Stomach (tissue), 9 donors: Measurements from ENCODE around the gene NCMAP. TPM values are rescaled to one million over a fixed set of nuclear protein-coding genes. Genes with fewer than 3 reads are reported as not detected.
A peak's percentile ranks its signal among the peaks of the same experiment; 100 is the strongest.

Experiments
- DNase-seq, 2 donors: peaks; one replicate each; pipeline versions ENCODE4 v3.0.0 to v3.0.0-alpha.2; 2013 to 2019
- H3K27ac ChIP-seq, 5 donors: fragments of 200-600 bp in 4 of 5; sonication (generic) in 4 of 5; one replicate each; pipeline ENCODE4 v1.5.1; 2013 to 2019; ENCODE audit warnings: mild to moderate bottlenecking in 1 of 5, moderate library complexity in 1 of 5
- H3K27me3 ChIP-seq, 3 donors: fragments of 200-600 bp; sonication (generic); one replicate each; pipeline ENCODE4 v1.5.1; 2017 to 2019; ENCODE audit warnings: mixed run types in 1 of 3
- H3K36me3 ChIP-seq, 4 donors: fragments of 200-600 bp; sonication (generic); 1 replicate in 3 of 4; 2 replicates in 1 of 4; pipeline ENCODE4 v1.5.1; 2016 to 2019
- H3K4me1 ChIP-seq, 4 donors: fragments of 200-600 bp; sonication (generic); one replicate each; pipeline ENCODE4 v1.5.1; 2016 to 2019
- H3K4me3 ChIP-seq, 4 donors: fragments of 200-600 bp; sonication (generic) in 3 of 4; one replicate each; pipeline ENCODE4 v1.5.1; 2016 to 2019; ENCODE audit warnings: mild to moderate bottlenecking in 1 of 4
- H3K9me3 ChIP-seq, 4 donors: fragments of 200-600 bp; sonication (generic); one replicate each; pipeline ENCODE4 v1.5.1; 2016 to 2019
- EP300 ChIP-seq: sonication (generic); formaldehyde crosslinking; IDR thresholded peaks from one replicate; pipeline ENCODE4 v1.6.1; 2017; ENCODE audit warnings: antibody characterized with exemption
- POLR2A ChIP-seq, 4 donors: fragments of 450-650 bp; IDR thresholded peaks; one replicate each; pipeline ENCODE4 v1.6.1; 2016; ENCODE audit warnings: antibody characterized with exemption in 4 of 4, control low read depth in 2 of 4, mild to moderate bottlenecking in 1 of 4, moderate library complexity in 1 of 4
- POLR2AphosphoS5 ChIP-seq, 3 donors: sonication (generic); formaldehyde crosslinking; IDR thresholded peaks; one replicate each; pipeline ENCODE4 v1.6.1; 2016; ENCODE audit warnings: antibody characterized with exemption in 3 of 3
- WGBS, 5 donors: extraction: QIAGEN DNeasy Blood & Tissue Kit in 3 of 5; methylation state at CpG; one replicate each; pipeline versions ENCODE4 v1.1.5 to v1.1.7; 2013 to 2018; 5-methylcytosine and 5-hydroxymethylcytosine counted together
- intact Hi-C: fragments of 100-400 bp; cut with DNase I; formaldehyde crosslinking; loops from one replicate; pipeline ENCODE4 v1.15.1; 2023; ENCODE audit warnings: low total_unique reads
- polyA plus RNA-seq, 3 donors: library from polyadenylated mRNA; stranded (reverse); fragments of 200-250 nt; gene quantifications; one replicate each; pipeline ENCODE4 v1.2.3, GENCODE V29; 2013
- total RNA-seq, 5 donors: library from RNA; depleted of rRNA; stranded (reverse); fragments of >200 nt; gene quantifications; one replicate each; pipeline versions ENCODE4 v1.1.0 to v1.2.3, GENCODE V29; 2014 to 2016
- TF ChIP-seq, protein P1 (sequence below), 7 experiments: fragments of 450-650 bp in 4 of 7; fragments of 200-600 bp in 3 of 7; sonication (generic) in 3 of 7; IDR thresholded peaks; one replicate each; pipeline ENCODE4 v1.5.1; 2016 to 2019; ENCODE audit warnings: antibody characterized with exemption in 7 of 7, control low read depth in 2 of 7, mild to moderate bottlenecking in 1 of 7
- donor health status: healthy with polysubstance abuse.
- donor health status: Bipolar disorder and iron deficiency.
- donor health status: healthy.

NCMAP gene
- total and polyA plus RNA-seq, 8 donors, result 0.29 to 9.3 (median 4.1) TPM

DNA sequence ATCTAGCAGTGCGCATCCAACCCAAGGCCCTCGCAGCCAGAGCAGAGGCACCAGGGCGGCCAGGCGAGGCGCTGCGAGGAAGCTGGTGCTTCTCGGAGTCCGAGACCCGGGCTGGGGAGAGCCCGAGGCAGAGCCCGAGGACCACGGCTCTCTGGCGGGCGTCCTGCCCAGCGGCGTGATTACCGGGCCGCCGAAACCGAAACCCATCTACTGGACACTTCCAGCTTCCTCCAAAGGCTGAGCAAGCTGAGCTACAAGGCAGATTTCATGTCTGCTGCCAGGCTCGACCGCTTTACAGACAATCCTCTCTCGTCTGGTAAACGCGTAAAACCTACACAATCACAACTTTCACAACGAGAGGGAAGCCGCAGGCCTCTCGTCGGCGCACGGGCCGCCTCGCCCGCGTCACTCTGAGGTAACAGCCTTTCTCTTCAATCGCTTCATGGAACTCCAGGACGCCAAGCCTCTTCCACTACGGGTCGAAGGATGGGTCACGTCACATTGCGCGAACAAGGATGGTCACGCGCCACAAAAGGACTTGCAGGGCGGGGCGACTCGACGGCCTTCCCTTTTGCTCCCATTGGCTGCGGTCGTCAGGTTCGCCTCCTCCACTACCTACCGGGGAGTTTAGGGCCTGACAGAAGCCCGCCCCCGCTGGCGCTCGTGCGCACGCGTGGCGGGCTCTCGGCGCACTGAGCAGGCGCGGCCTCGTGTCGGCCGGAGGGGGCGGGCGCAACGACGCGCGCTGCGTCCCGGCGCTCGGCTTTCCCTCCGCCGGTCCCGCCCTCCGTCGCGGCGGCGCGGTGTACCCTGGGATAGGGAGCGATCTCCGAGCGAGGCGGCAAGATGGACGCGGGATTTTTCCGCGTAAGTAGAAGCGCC lies 86.8 kb downstream of the NCMAP start, which contains the start of gene SRRM1:
Gene SRRM1, plus strand, starts transcription at position 822 of the 882 bp plus-strand sequence. Its CDS starts 25 bp downstream, at position 847.
- peak; percentile 99 to 100 for DNase-seq
- WGBS, 5 donors, result 0 to 1% (median 0%) methylated on average over 32 to 95 of the region's 95 CpGs
- H3K4me3 ChIP-seq, result peak within 1 kb of the TSS; percentile 66 to 100 (median 95)
- no peaks in the 10 kb centered on the region for H3K27me3 ChIP-seq
- H3K9me3 ChIP-seq, result no peaks in the 10 kb centered on the region
- intact Hi-C loops, result no loop called here
- H3K4me1 ChIP-seq, result peaks cover 29 to 57% (median 44%) of the 10 kb centered on the region in 4 donors
- peaks cover 19 to 25% (median 22%) of the 10 kb centered on the region in 4 donors for H3K36me3 ChIP-seq
- peak within 1 kb of the TSS; percentile 97 to 100 (median 98) for H3K27ac ChIP-seq
- TF ChIP-seq POLR2A (IDR thresholded peaks at IDR 0.05) (peak in 2 of 4 donors; percentile 99), POLR2AphosphoS5 (IDR thresholded peaks at IDR 0.05) (peak; percentile 100), EP300 (no peak)
- TF ChIP-seq, protein P1, sequence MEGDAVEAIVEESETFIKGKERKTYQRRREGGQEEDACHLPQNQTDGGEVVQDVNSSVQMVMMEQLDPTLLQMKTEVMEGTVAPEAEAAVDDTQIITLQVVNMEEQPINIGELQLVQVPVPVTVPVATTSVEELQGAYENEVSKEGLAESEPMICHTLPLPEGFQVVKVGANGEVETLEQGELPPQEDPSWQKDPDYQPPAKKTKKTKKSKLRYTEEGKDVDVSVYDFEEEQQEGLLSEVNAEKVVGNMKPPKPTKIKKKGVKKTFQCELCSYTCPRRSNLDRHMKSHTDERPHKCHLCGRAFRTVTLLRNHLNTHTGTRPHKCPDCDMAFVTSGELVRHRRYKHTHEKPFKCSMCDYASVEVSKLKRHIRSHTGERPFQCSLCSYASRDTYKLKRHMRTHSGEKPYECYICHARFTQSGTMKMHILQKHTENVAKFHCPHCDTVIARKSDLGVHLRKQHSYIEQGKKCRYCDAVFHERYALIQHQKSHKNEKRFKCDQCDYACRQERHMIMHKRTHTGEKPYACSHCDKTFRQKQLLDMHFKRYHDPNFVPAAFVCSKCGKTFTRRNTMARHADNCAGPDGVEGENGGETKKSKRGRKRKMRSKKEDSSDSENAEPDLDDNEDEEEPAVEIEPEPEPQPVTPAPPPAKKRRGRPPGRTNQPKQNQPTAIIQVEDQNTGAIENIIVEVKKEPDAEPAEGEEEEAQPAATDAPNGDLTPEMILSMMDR (IDR thresholded peaks at IDR 0.05), result peak in 1 of 7 experiments; percentile 34

DNA sequence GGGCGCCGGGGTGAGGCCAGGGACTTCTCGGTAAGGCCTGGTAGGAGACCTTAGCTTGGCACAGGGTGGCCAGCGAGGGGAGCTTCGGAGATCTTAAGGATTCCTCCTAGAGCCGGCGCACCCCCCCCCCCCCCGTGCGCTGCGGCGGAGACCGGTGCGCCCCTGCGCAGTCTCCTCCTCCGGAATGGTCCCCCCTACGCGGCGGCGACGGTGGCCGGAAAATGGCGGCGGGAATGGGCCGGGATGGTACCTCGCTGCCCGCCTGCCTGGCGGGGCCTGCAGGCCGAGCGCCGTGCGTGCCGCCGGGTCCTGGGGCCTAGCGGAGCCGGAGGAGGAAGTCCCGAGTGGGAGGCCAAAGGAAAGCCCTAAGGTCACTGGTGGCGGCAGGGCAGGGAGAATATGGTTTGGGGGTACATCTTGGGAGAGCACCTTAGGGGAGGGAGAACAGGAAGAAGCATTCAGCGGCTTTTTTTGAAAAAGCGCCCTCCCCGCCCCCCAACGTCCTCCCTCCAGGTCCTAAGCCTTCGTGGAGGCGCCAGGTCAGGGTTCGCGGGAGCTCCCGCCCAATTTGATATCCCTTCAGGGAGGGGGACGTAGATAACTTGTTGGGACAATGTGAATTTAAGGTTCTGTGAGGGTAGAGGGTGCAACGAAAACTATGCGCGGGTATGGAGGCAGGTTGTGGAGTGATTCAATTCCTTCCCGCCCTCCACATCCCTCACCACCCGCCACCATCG lies 87.6 kb downstream of the NCMAP start:
- H3K27ac ChIP-seq, result peak overlapping the region; percentile 94 to 100 (median 97)
- peaks cover 27 to 33% (median 30%) of the 10 kb centered on the region in 4 donors for H3K36me3 ChIP-seq
- TF ChIP-seq EP300, result no peak
- no peak for TF ChIP-seq POLR2AphosphoS5 (IDR thresholded peaks at IDR 0.05)
- TF ChIP-seq, protein P1 (IDR thresholded peaks at IDR 0.05), result no peak
- no peak for TF ChIP-seq POLR2A (IDR thresholded peaks at IDR 0.05)
- WGBS, 5 donors, result 0 to 1% (median 0%) methylated on average over 13 to 50 of the region's 53 CpGs
- peaks cover 29 to 57% (median 44%) of the 10 kb centered on the region in 4 donors for H3K4me1 ChIP-seq
- peak; percentile 39 to 48 for DNase-seq
- intact Hi-C loops, result no loop called here
- peak overlapping the region; percentile 66 to 100 (median 95) for H3K4me3 ChIP-seq
- no peaks in the 10 kb centered on the region for H3K27me3 ChIP-seq
- no peaks in the 10 kb centered on the region for H3K9me3 ChIP-seq

DNA sequence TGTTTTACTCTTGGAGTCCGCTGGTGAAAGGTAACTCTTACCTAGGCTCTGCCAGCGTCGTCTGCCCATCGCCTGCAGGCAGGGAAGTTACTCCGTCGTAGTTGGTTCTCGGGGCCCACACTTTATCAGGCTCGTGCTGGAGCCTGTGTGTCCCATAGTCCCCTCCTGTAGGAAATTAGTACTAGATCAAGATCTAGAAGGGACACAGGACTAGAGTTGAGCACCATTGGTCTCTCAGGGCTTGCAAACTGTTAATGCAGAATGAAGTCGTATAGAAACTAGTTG lies 88.2 kb downstream of the NCMAP start:
- peak overlapping the region; percentile 66 to 100 (median 95) for H3K4me3 ChIP-seq
- no peaks in the 10 kb centered on the region for H3K27me3 ChIP-seq
- WGBS, 5 donors, result 0 to 1% (median 0%) methylated on average over 9 of the region's 9 CpGs
- intact Hi-C loops, result no loop called here
- no peaks in the 10 kb centered on the region for H3K9me3 ChIP-seq
- no peak for TF ChIP-seq EP300
- no peak for TF ChIP-seq POLR2AphosphoS5 (IDR thresholded peaks at IDR 0.05)
- TF ChIP-seq, protein P1 (IDR thresholded peaks at IDR 0.05), result no peak
- no peak for TF ChIP-seq POLR2A (IDR thresholded peaks at IDR 0.05)
- H3K36me3 ChIP-seq, result peaks cover 32 to 38% (median 35%) of the 10 kb centered on the region in 4 donors
- peaks cover 29 to 57% (median 44%) of the 10 kb centered on the region in 4 donors for H3K4me1 ChIP-seq
- H3K27ac ChIP-seq, result peak overlapping the region; percentile 94 to 100 (median 97)
- no peak for DNase-seq

DNA sequence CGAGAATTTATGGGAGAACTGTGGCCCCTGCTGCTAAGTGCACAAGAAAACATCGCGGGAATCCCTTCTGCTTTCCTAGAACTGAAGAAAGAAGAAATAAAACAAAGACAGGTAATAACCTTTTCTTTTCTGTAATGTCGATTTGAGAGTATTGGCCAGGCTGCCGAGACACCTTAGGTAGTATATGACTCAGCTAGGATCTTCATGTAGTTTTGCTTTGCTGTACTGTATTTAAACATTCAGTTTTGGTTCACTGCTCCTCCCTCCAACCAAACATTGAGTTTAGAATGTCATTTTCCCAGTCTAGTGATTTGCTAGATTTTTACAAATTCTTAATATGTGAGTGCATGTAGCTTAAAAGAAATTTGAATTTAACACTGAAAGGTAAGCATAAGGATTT lies 93.0 kb downstream of the NCMAP start:
- Histone ChIP-seq H3K27ac (no peak overlapping the region), H3K27me3 (no peaks in the 10 kb centered on the region), H3K36me3 (peaks cover 80 to 87% (median 84%) of the 10 kb centered on the region in 4 donors), H3K4me3 (no peak overlapping the region), H3K4me1 (peaks cover 19 to 35% (median 29%) of the 10 kb centered on the region in 4 donors), H3K9me3 (no peaks in the 10 kb centered on the region)
- 88 to 92% (median 90%) methylated on average over 5 of the region's 5 CpGs for WGBS, 5 donors
- TF ChIP-seq POLR2A (IDR thresholded peaks at IDR 0.05), result no peak
- TF ChIP-seq EP300, result no peak
- TF ChIP-seq, protein P1 (IDR thresholded peaks at IDR 0.05), result no peak
- TF ChIP-seq POLR2AphosphoS5 (IDR thresholded peaks at IDR 0.05), result no peak
- no peak for DNase-seq
- intact Hi-C loops, result no loop called here
